Activated naive CD8-positive, alpha-beta T cell treated with anti-CD3 and anti-CD28 coated beads, Interleukin-2, amount 10 ng/mL, durations not matched to agents 7 days and 5 days (primary cell): ENCODE results near the gene PLRG1. TPM values are rescaled to one million over a fixed set of nuclear protein-coding genes. Genes with fewer than 3 reads are reported as not detected.

Experiments
- ATAC-seq: fragments of 150-1000 bp; cut with Tn5 transposase; one replicate; pipeline ENCODE4 v1.10.0; 2021; ENCODE audit warnings: low read depth, moderate library complexity
- POLR2A ChIA-PET: fragments of 350-600 bp; sonication (Branson Sonifier 250); formaldehyde crosslinking; loops from one replicate; lab custom pipeline; 2021; ENCODE audit warnings: antibody characterized with exemption; lab: Charles Lee
- DNase-seq: peaks from one replicate; pipeline ENCODE4 v3.0.0; 2021
- H3K27ac Mint-ChIP-seq: one replicate; pipeline ENCODE4 v1.8.0; 2022; ENCODE audit warnings: mild to moderate bottlenecking, mixed read lengths
- H3K27me3 Mint-ChIP-seq: one replicate; pipeline ENCODE4 v1.8.0; 2022; ENCODE audit warnings: mild to moderate bottlenecking, moderate library complexity, mixed read lengths
- H3K36me3 Mint-ChIP-seq: one replicate; pipeline ENCODE4 v1.8.0; 2021; ENCODE audit warnings: mild to moderate bottlenecking, mixed read lengths
- H3K4me1 Mint-ChIP-seq: one replicate; pipeline ENCODE4 v1.8.0; 2021; ENCODE audit warnings: mixed read lengths
- H3K4me3 Mint-ChIP-seq: one replicate; pipeline ENCODE4 v1.8.0; 2022; ENCODE audit warnings: mild to moderate bottlenecking, moderate library complexity, mixed read lengths
- H3K9me3 Mint-ChIP-seq: one replicate; pipeline ENCODE4 v1.8.0; 2021; ENCODE audit warnings: mixed read lengths
- total RNA-seq, 2 experiments: library from RNA; stranded (reverse); gene quantifications; one replicate each; pipeline ENCODE4 v1.2.3, GENCODE V29; 2021

The PLRG1 gene
- total RNA-seq, 2 experiments from 2014 or later = 74.4 to 80.8 TPM

- Mint-ChIP-seq H3K27ac (no peak overlapping the region), H3K36me3 (no peaks in the 10 kb centered on the region), H3K9me3 (no peaks in the 10 kb centered on the region), H3K4me3 (no peak overlapping the region), H3K27me3 (peaks cover 5% of the 10 kb centered on the region), H3K4me1 (peaks cover 2% of the 10 kb centered on the region)
- POLR2A ChIA-PET = no interaction called here
- DNase-seq = no peak
- no peak for ATAC-seq
Measured at GRCh38 chr4:154564311-154564710, 14.1 kb upstream of the PLRG1 start.

GRCh38 chr4:154562697-154563254 lies 12.6 kb upstream of the PLRG1 start, which contains the start of gene FGB:
Gene FGB (plus strand): TSS chr4:154563011. CDS start chr4:154563019, 8 bp downstream.
- Mint-ChIP-seq H3K4me3 (no peak within 1 kb of the TSS), H3K9me3 (no peaks in the 10 kb centered on the region), H3K4me1 (peaks cover 2% of the 10 kb centered on the region), H3K27me3 (peaks cover 5% of the 10 kb centered on the region), H3K36me3 (no peaks in the 10 kb centered on the region), H3K27ac (no peak within 1 kb of the TSS)
- POLR2A ChIA-PET = no interaction called here
- DNase-seq (no peak), ATAC-seq (no peak)

- Mint-ChIP-seq H3K36me3 (no peaks in the 10 kb centered on the region), H3K9me3 (no peaks in the 10 kb centered on the region), H3K27me3 (peaks cover 5% of the 10 kb centered on the region), H3K4me1 (peaks cover 2% of the 10 kb centered on the region), H3K4me3 (no peak overlapping the region), H3K27ac (no peak overlapping the region)
- no peak for ATAC-seq
- no peak for DNase-seq
- POLR2A ChIA-PET = no interaction called here
Measured at GRCh38 chr4:154560824-154561231, 10.6 kb upstream of the PLRG1 start.

- Mint-ChIP-seq H3K4me3 (no peak overlapping the region), H3K9me3 (no peaks in the 10 kb centered on the region), H3K27ac (no peak overlapping the region), H3K36me3 (no peaks in the 10 kb centered on the region), H3K4me1 (peaks cover 2% of the 10 kb centered on the region), H3K27me3 (peaks cover 5% of the 10 kb centered on the region)
- no peak for DNase-seq
- POLR2A ChIA-PET = no interaction called here
- ATAC-seq = no peak
Measured at GRCh38 chr4:154560419-154560801, 10.2 kb upstream of the PLRG1 start.

DNA sequence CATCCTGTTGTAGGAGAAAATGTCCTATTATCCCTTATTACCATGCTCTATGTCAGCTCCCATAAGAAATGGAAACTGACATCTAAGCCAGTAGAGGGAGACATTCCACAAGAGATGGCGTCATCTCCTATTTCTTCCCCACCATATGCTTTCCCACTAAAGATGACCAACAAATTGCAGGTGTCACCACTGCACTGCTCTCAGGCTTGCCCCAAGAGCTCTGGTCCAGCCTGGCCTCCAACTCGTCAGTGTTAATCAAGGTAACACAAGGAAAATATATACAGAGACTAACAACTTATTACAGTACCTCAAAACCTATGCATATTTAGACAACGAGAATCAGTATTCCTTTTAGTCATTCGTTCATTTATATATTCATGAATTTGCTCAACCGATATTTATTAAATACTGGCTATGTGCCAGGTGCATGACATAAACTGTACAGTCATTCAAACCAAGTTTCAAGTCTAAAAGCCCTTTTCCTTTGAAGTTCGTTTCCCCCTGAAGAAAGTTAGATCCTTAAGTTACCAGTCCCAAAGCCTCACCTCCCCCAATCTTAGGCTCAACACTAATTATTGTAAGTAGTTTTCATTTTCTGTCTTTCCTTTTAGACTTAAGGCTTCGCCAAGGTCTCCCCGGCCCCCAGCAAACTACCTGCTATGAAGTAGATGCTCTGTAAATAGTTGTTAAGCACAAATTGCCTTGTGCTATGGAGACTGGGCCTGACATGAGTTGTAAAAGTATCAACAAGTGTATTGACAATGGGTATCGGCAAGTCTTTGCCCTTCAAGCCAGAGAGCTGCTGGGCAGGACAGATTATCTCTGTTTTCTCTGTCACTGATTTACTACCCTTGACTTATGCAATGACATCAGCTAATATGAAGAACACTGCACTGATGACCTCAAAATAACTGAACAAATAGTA lies 9.6 kb upstream of the PLRG1 start:
- peaks cover 5% of the 10 kb centered on the region for H3K27me3 Mint-ChIP-seq
- H3K9me3 Mint-ChIP-seq = no peaks in the 10 kb centered on the region
- no peaks in the 10 kb centered on the region for H3K36me3 Mint-ChIP-seq
- DNase-seq = no peak
- peaks cover 2% of the 10 kb centered on the region for H3K4me1 Mint-ChIP-seq
- POLR2A ChIA-PET = no interaction called here
- no peak overlapping the region for H3K27ac Mint-ChIP-seq
- no peak overlapping the region for H3K4me3 Mint-ChIP-seq
- no peak for ATAC-seq

GRCh38 chr4:154559141-154559493 lies 8.9 kb upstream of the PLRG1 start:
- Mint-ChIP-seq H3K4me1 (peaks cover 2% of the 10 kb centered on the region), H3K27me3 (peaks cover 5% of the 10 kb centered on the region), H3K36me3 (no peaks in the 10 kb centered on the region), H3K4me3 (no peak overlapping the region), H3K27ac (no peak overlapping the region), H3K9me3 (no peaks in the 10 kb centered on the region)
- ATAC-seq (no peak), DNase-seq (no peak)
- POLR2A ChIA-PET = no interaction called here

GRCh38 chr4:154551872-154552686 lies 1.9 kb upstream of the PLRG1 start:
- POLR2A ChIA-PET = interaction anchor here (1.4 kb wide), 1 partner anchor 66 kb away, joined by 4 read pairs; no protein-coding TSS in a partner anchor
- DNase-seq = peak; percentile 60
- Mint-ChIP-seq H3K27ac (no peak overlapping the region), H3K4me3 (no peak overlapping the region), H3K4me1 (peaks cover 13% of the 10 kb centered on the region), H3K36me3 (peaks cover 3% of the 10 kb centered on the region), H3K9me3 (no peaks in the 10 kb centered on the region), H3K27me3 (no peaks in the 10 kb centered on the region)
- ATAC-seq = no peak

DNA sequence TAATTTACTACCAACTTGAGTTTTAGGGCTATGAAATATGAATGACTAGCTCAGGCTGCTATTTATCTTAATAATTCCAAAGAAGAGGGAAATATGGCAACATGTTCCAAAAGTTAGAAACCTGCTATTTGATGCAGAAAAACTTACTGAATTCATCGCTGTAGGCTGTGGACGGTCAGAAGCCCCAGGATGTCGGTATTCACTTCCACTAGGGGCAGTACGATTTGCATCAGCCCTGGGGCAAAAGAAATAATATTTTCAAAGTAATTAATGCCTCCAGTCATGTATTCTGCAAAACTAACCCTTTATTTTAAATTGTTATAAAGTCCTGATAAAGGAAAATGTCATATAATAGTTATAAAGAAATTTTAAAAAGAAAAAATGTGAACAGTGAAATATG lies 4.5 kb downstream of the PLRG1 start:
- ATAC-seq (no peak), DNase-seq (no peak)
- Mint-ChIP-seq H3K27me3 (no peaks in the 10 kb centered on the region), H3K9me3 (no peaks in the 10 kb centered on the region), H3K36me3 (peaks cover 23% of the 10 kb centered on the region), H3K27ac (no peak overlapping the region), H3K4me1 (peaks cover 11% of the 10 kb centered on the region), H3K4me3 (no peak overlapping the region)
- POLR2A ChIA-PET = interaction anchor here (0.6 kb wide), 1 partner anchor 79 kb away, joined by 3 read pairs; no protein-coding TSS in a partner anchor

DNA sequence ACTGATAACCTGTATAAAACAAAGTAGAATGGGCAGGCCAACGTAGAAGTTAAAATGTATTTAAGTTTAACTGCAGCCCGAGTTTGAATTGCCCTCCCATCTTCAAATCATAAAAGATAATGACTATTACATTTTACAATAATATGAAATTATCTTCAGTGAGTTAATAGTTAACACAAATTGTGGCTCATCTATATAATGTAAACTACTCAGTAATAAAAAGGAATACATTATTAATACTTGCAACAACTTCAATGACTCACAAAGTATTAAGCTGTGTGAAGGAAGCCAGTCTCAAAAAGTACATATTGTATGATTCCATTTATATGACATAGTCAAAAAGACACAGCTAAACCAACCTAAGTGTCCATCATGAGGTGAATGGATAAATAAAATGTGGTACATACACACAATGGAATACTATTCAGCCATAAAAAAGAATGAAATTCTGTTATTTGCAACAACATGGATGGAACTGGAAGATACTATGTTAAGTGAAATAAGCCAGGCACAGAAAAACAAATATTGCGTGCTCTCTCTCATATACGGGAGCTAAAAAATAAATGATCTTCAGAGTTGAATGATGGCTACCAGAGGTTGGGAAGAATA lies 7.8 kb downstream of the PLRG1 start:
- DNase-seq (no peak), ATAC-seq (no peak)
- POLR2A ChIA-PET = no interaction called here
- H3K27me3 Mint-ChIP-seq = no peaks in the 10 kb centered on the region
- H3K4me3 Mint-ChIP-seq = no peak overlapping the region
- no peaks in the 10 kb centered on the region for H3K9me3 Mint-ChIP-seq
- H3K4me1 Mint-ChIP-seq = peaks cover 2% of the 10 kb centered on the region
- no peak overlapping the region for H3K27ac Mint-ChIP-seq
- peaks cover 36% of the 10 kb centered on the region for H3K36me3 Mint-ChIP-seq

GRCh38 chr4:154534296-154534695 lies 15.9 kb downstream of the PLRG1 start:
- H3K36me3 Mint-ChIP-seq = peaks cover 10% of the 10 kb centered on the region

GRCh38 chr4:154529728-154530519 lies 20.3 kb downstream of the PLRG1 start:
- Mint-ChIP-seq H3K27me3 (peaks cover 9% of the 10 kb centered on the region), H3K36me3 (no peaks in the 10 kb centered on the region), H3K9me3 (no peaks in the 10 kb centered on the region), H3K27ac (no peak overlapping the region), H3K4me1 (peaks cover 1% of the 10 kb centered on the region), H3K4me3 (no peak overlapping the region)
- ATAC-seq (no peak), DNase-seq (no peak)
- POLR2A ChIA-PET = no interaction called here

More at GRCh38 chr4:154534296-154534695, 15.9 kb downstream of the PLRG1 start:
- no peak for ATAC-seq
- Mint-ChIP-seq H3K27ac (no peak overlapping the region), H3K4me1 (no peaks in the 10 kb centered on the region), H3K9me3 (no peaks in the 10 kb centered on the region), H3K27me3 (peaks cover 5% of the 10 kb centered on the region), H3K4me3 (no peak overlapping the region)
- POLR2A ChIA-PET = no interaction called here
- no peak for DNase-seq

GRCh38 chr4:154528869-154529268 lies 21.3 kb downstream of the PLRG1 start:
- Mint-ChIP-seq H3K4me1 (peaks cover 1% of the 10 kb centered on the region), H3K36me3 (no peaks in the 10 kb centered on the region), H3K27me3 (peaks cover 9% of the 10 kb centered on the region), H3K9me3 (no peaks in the 10 kb centered on the region), H3K27ac (no peak overlapping the region), H3K4me3 (no peak overlapping the region)
- POLR2A ChIA-PET = no interaction called here
- ATAC-seq (no peak), DNase-seq (no peak)
